ENCODE measurements around the gene KRT75.
A peak's percentile ranks its signal among the peaks of the same experiment; 100 is the strongest.
"Not testable (repeated sequence)": the region's sequence is repeated elsewhere in the genome, so short reads cannot be mapped to it uniquely, and the experiment has no call there.

The KRT75 gene

DNA sequence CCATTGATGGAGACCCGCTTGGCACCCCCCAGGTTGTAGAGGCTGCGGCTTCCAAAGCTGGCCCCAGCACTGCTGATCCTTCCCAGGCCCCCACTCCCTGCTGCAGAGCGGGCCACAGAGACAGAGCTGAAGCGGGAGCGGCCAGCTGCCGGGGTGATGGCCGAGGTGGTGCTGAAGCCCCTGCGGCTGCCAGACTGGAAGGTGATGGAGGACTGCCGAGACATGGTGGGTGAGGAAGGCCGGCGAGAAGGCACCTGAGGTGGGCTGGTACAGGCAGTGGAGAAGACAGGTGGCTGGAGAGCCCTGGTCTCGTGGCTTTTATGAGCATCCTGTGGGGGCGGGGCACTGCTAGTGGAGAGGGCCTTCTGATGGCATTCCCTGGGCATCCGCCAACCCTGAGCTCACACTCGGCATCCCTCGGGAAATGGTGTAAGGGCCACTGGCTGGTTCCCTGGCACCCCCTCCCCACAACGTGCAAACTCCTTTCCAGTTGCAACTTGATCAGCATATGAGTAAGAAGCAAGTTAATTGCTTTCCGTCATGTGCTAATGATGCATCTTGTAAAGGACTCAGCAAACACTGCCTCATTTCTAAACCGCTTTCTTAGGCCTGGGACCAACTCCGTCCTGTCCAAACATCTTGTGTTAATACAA, at the start of gene KRT75:
KRT75 (minus strand) TSS at position 291 of the 653 bp plus-strand sequence; CDS start at position 224, 67 bp downstream.
- Mint-ChIP-seq H3K27me3 (peaks cover 26% of the 10 kb centered on the region), H3K9me3 (no peaks in the 10 kb centered on the region), H3K4me3 (no peak within 1 kb of the TSS), H3K4me1 (no peaks in the 10 kb centered on the region), H3K27ac (no peak within 1 kb of the TSS)
- no peak for ATAC-seq
- DNase-seq: no peak

DNA sequence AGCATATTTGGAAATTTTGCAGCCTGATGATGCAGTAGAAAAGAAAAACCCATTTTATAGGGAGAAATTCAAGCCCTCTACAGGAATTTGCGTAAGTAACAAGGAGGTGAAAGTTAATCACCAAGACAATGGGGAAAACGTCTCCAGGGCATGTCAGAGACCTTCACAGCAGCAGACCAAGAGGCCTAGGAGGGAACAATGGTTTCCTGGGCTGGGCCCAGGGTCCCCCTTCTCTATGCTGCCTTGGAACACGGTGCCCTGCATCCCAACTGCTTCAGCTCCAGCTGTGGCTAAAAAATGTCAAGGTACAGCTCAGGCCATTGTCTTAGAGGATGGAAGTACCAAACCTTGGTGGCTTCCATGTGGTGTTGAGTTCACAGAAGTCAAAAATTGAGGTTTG, 45.9 kb upstream of the KRT75 start:
- Mint-ChIP-seq H3K27ac (no peak overlapping the region), H3K4me1 (no peaks in the 10 kb centered on the region), H3K4me3 (no peak overlapping the region), H3K27me3 (peaks cover 32% of the 10 kb centered on the region), H3K9me3 (peaks cover 8 to 22% of the 10 kb centered on the region in 2 donors)
- no peak for ATAC-seq
- DNase-seq: no peak

DNA sequence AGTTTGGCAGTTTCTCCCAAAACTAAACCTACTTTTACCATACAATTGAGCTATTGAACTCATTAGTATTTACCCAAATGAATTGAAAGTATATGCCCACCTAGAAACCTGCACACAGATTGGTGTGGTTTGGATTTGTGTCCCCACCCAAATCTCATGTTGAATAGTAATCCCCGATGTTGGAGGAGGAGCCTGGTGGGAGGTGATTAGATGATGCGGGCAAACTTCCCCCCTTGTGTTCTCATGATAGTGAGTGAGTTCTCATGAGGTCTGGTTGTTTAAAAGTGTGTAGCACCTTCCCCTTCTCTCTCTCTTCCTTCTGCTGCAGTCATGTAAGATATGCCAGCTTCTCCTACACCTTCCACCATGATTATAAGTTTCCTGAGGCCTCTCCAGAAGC, 43.5 kb upstream of the KRT75 start:
- peaks cover 11% of the 10 kb centered on the region for H3K27me3 Mint-ChIP-seq
- no peak overlapping the region for H3K4me3 Mint-ChIP-seq
- peaks cover 0 to 14% of the 10 kb centered on the region in 2 donors for H3K9me3 Mint-ChIP-seq
- no peak overlapping the region for H3K27ac Mint-ChIP-seq
- DNase-seq (no peak), ATAC-seq (no peak)
- H3K4me1 Mint-ChIP-seq: no peaks in the 10 kb centered on the region

DNA sequence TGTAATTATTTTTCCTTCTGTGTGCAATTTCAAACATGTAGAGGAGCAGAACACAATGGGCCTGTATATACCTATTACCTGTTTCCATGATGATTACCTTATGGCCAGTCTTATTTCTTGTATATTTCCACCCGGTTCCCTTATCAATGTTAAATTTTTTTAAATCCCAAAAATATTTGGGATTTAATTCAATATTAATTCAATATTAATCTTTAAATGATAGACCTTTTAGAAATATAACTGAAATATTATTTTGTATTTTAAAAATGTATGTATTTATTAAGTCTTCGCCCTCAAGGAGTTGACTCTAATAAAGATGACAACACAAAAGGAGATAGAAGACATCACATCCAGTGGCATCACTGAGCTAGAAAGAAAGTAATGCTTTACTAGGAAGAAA, 40.0 kb upstream of the KRT75 start:
- H3K9me3 Mint-ChIP-seq: peaks cover 0 to 7% of the 10 kb centered on the region in 2 donors
- H3K4me1 Mint-ChIP-seq: no peaks in the 10 kb centered on the region
- no peak overlapping the region for H3K27ac Mint-ChIP-seq
- H3K27me3 Mint-ChIP-seq: peaks cover 1% of the 10 kb centered on the region
- ATAC-seq (no peak), DNase-seq (no peak)
- no peak overlapping the region for H3K4me3 Mint-ChIP-seq

DNA sequence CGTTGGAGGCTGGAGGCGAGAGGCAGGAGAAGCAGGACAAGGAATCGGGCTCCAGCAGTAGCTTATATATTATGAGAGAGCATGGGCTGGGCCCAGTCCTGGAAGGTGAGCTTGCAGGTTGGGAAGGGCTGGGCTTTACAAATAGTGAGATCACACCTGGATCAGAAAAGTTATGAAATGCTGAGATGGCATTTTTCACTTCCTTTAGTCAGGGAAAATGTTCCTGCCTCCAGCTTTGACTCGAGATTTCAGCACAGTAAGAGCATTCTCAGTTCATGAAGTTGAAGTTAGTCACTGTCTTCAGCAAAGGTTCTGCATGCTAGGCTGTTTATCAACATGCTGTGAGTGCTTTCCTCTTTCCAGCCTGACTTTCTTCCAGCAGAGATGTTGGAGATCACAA, 39.6 kb upstream of the KRT75 start, which contains the start of gene KRT6C:
KRT6C (minus strand) TSS at position 38 of the 400 bp plus-strand sequence. CDS start 68 bp downstream, outside the sequence.
- no peak for ATAC-seq
- H3K9me3 Mint-ChIP-seq: peaks cover 0 to 4% of the 10 kb centered on the region in 2 donors
- no peak for DNase-seq
- H3K27me3 Mint-ChIP-seq: no peaks in the 10 kb centered on the region
- no peak within 1 kb of the TSS for H3K4me3 Mint-ChIP-seq
- H3K4me1 Mint-ChIP-seq: no peaks in the 10 kb centered on the region
- no peak within 1 kb of the TSS for H3K27ac Mint-ChIP-seq

DNA sequence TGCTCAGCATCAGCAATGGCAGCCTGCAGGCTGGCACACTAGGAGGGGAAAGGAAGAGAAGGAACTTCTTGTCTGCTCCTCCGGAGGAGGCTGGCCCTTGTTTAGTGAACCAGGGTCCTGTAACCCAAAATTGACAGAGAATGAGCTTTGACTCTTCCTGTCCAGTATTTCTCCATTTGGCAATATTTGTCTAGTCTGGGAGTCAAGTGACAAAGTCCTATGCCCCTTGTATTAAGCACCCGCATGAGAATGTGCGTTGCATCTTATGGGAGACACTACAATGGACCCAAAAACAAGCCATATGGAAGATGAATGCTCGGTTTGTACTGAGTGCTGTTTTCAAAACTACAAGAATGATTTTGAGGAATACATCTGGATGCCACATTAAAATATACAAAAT, 35.7 kb upstream of the KRT75 start:
- H3K9me3 Mint-ChIP-seq: no peaks in the 10 kb centered on the region
- peaks cover 6% of the 10 kb centered on the region for H3K27me3 Mint-ChIP-seq
- ATAC-seq (no peak), DNase-seq (no peak)
- no peak overlapping the region for H3K27ac Mint-ChIP-seq
- no peak overlapping the region for H3K4me3 Mint-ChIP-seq
- no peaks in the 10 kb centered on the region for H3K4me1 Mint-ChIP-seq

DNA sequence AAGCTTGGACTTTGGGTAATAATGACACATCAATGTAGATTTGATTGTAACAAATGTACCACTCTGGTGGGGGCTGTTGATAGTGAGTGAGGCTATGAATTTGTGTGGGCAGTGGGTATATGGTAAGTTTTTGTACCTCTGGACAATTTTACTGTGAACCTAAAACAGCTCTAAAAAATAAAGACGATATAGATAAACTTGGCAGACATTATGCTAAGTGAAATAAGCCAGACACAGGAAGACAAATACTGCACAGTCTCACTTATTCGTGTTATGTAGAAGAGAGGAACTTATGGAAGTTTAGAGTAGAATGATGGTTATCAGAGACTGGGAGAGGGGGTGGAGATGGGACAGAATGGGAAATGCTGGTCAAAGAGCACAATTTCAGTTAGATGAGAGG, 30.7 kb upstream of the KRT75 start:
- H3K4me1 Mint-ChIP-seq: no peaks in the 10 kb centered on the region
- DNase-seq: no peak
- H3K27me3 Mint-ChIP-seq: peaks cover 30% of the 10 kb centered on the region
- H3K27ac Mint-ChIP-seq: no peak overlapping the region
- ATAC-seq: no peak
- no peaks in the 10 kb centered on the region for H3K9me3 Mint-ChIP-seq
- no peak overlapping the region for H3K4me3 Mint-ChIP-seq

DNA sequence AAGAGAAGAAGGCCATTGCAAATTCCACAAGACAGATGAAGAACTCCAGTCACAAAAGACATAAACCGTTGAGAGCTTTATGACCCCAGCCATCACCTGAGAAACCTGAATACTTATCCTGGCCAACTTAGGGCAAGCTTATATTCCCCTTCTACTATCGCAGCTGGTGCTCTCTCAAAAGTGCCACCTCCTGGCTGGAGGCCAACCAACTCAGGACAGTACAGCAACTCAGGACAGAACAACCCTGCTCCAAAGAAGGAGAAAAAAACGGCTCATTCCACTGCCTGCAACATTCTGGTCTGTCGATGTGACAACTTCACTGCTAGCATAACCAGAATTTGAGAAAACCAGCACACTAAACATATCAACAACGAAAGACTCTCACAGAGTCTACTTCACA, 27.5 kb upstream of the KRT75 start:
- Mint-ChIP-seq H3K4me3 (no peak overlapping the region), H3K4me1 (no peaks in the 10 kb centered on the region), H3K27ac (no peak overlapping the region), H3K9me3 (no peaks in the 10 kb centered on the region), H3K27me3 (peaks cover 30% of the 10 kb centered on the region)
- ATAC-seq (no peak), DNase-seq (no peak)

DNA sequence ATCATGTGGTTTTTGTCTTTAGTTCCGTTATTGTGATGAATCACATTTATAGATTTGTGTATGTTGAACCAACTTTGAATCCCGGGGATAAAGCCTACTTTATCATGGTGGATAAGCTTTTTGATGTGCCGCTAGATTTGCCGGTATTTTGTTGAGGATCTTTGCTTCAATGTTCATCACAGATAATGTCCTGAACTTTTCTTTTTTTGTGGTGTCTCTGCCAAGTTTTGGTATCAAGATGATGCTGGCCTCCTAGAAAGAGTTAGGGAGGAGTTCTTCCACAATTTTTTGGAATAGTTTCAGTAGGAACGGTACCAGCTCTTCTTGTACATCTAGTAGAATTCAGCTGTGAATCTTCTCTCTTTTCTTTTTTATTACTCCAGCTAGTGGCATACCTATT, 24.7 kb upstream of the KRT75 start:
- DNase-seq: no peak
- peak overlapping the region in 1 of 2 donors; percentile 25 for H3K27ac Mint-ChIP-seq
- H3K4me1 Mint-ChIP-seq: no peaks in the 10 kb centered on the region
- no peak overlapping the region for H3K4me3 Mint-ChIP-seq
- H3K9me3 Mint-ChIP-seq: no peaks in the 10 kb centered on the region
- ATAC-seq: no peak
- H3K27me3 Mint-ChIP-seq: peaks cover 17% of the 10 kb centered on the region

DNA sequence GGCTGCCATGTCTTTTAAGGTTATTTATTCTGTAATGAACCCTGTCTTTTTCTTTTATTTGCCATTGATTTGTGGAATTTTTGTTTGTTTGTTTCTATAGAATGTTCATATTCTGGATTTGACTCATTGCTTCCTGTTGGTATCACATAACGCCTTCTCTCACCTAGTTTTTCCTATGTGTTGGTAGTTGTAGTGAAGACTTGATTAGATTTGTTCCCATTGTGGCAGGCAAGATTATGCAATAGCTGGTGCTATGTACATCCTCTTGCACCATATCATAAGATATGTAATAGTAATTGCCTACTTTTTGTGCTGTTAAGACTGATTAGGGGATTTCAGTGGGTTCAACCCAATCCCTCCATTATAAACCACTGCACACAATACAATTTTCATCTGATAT, 21.6 kb upstream of the KRT75 start:
- Mint-ChIP-seq H3K27me3 (no peaks in the 10 kb centered on the region), H3K9me3 (no peaks in the 10 kb centered on the region), H3K4me3 (no peak overlapping the region), H3K4me1 (no peaks in the 10 kb centered on the region), H3K27ac (no peak overlapping the region)
- no peak for DNase-seq
- ATAC-seq: no peak

DNA sequence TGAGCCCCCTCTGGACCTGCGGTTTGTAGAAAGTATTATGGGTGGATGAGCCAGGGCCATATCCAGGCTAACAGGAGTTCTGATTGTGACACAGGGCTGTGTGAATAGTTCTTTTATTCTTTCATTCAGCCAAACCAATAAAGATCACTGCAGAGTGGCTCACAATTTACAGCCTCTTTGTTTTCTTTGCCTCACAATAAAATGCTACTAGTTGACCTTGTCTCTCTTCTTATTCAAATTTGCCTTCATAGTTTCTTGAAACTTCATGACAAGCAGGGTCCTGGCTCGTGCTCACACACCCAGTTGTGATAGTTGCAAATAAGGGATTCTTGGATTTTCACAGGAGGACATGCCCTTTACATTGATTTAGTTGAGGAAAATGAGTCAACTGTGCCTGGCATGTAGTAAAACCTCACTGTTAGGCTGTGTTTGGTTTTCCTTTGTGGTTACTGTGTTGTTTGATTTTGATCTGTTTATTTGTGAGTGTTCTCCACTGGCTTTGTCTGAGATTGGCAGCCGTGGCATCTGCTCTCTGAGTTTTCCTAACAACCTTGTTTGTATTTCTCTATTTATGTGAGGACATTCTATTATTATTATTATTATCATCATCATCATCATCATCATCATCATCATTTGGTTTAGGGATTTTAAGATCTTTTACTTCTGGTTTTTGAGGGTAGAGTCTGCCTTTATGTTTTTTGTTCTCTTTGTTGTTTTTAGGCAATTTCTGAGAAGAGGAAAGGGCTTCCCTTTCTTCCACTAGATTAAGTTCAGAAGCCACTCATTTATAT, 20.4 kb upstream of the KRT75 start:
- no peak overlapping the region for H3K4me3 Mint-ChIP-seq
- no peak for DNase-seq
- no peak overlapping the region for H3K27ac Mint-ChIP-seq
- H3K9me3 Mint-ChIP-seq: no peaks in the 10 kb centered on the region
- peaks cover 8% of the 10 kb centered on the region for H3K27me3 Mint-ChIP-seq
- H3K4me1 Mint-ChIP-seq: no peaks in the 10 kb centered on the region
- ATAC-seq: no peak

DNA sequence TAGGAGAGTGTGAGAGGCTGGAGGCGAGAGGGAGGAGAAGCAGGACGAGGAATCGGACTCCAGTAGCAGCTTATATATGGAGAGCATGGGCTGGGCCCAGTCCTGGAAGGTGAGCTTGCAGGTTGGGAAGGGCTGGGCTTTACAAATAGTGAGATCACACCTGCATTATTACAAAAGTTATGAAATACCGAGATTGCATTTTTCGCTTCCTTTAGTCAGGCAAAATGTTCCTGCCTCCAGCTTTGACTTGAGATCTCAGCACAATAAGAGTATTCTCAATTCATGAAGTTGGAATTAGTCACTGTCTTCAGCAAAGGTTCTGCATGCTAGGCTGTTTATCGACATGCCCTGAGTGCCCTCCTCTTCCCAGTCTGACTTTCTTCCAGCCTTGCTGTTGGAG, 17.9 kb upstream of the KRT75 start, which contains the start of gene KRT6B:
KRT6B (minus strand) TSS at position 46 of the 400 bp plus-strand sequence. CDS start 68 bp downstream, outside the sequence.
- no peak for DNase-seq

DNA sequence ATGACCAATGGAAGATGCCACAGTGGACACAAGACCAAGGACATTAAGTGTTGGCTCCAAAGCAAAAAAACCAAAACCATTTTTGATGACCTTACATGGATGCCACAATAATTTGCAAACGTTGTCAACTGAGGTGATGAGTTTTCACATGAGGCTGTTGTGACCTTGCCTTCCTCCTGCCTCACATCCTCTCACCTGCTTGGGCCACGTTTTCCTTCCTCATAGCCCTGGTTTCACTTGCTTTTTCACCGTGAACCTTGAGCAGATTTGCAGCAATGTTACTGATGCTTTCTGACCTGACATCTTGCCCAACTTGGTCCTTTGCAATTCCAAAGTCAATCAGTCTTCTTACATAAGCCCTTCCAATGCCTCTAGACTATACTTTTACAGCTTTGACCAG, 14.1 kb upstream of the KRT75 start:
- H3K9me3 Mint-ChIP-seq: no peaks in the 10 kb centered on the region
- H3K4me3 Mint-ChIP-seq: no peak overlapping the region
- no peak for DNase-seq
- no peak for ATAC-seq
- H3K4me1 Mint-ChIP-seq: no peaks in the 10 kb centered on the region
- H3K27ac Mint-ChIP-seq: no peak overlapping the region
- H3K27me3 Mint-ChIP-seq: peaks cover 43% of the 10 kb centered on the region

More for the DNA sequence above, 17.9 kb upstream of the KRT75 start, which contains the start of gene KRT6B:
- peaks cover 30% of the 10 kb centered on the region for H3K27me3 Mint-ChIP-seq
- H3K27ac Mint-ChIP-seq: no peak within 1 kb of the TSS
- H3K4me3 Mint-ChIP-seq: no peak within 1 kb of the TSS
- H3K9me3 Mint-ChIP-seq: no peaks in the 10 kb centered on the region
- ATAC-seq: no peak
- no peaks in the 10 kb centered on the region for H3K4me1 Mint-ChIP-seq

DNA sequence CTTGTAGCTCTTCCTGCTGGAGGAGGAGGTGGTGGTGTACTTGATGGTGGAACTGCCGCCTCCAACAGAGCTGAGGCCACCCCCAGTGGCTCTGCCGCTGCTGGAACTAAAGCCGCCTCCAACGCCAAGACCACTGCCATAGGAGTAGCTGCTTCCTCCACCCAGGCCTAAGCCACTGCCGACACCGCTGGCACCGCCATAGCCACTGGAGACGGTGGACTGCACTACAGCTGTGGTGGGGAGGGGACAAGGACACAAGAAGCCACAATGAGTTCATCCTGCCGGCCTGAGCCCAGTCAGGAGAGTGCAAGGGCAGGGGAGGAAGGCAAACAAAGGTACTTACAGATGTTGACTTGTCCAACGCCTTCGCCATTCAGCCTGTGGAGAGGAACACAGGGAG, 13.0 kb upstream of the KRT75 start:
- not testable (repeated sequence) for H3K27ac Mint-ChIP-seq, DNase-seq, ATAC-seq, H3K4me3 Mint-ChIP-seq, H3K9me3 Mint-ChIP-seq, H3K4me1 Mint-ChIP-seq
- H3K27me3 Mint-ChIP-seq: peaks cover 50% of the 10 kb centered on the region

DNA sequence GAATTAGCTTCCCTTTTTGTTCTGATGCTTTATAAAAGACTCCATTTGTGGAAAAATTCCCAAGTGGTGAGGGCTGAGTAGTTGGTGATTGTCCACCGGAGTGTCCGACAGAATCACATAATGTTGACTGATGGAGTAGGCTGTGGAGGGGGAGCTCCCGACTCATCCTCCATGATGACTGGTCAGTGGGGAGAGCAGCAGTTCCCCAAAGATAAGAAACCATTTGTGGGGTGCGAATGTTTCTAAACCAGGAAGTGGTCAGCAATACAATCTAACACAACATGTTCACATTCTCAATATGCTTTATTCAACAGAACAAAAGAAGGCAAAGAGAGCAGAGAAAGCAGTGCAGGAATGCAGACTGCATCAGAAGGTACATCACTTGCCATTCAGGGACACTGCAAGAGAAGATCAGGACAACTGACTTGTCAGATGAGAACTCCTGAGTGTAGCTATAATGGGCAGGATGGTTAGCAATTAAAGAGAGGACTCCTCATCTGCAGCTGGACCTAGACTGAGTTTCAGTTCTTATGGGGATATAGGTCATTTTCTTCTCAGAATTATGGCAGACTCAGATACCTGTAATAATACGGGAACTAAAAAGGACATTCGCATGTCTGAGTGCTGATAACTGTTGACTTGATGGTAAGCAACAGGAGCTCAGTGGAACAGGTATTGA, 12.3 kb upstream of the KRT75 start:
- Mint-ChIP-seq H3K4me1 (no peaks in the 10 kb centered on the region), H3K4me3 (no peak overlapping the region), H3K9me3 (no peaks in the 10 kb centered on the region), H3K27me3 (peaks cover 51% of the 10 kb centered on the region), H3K27ac (peak overlapping the region in 1 of 2 donors; percentile 85)
- ATAC-seq: no peak
- DNase-seq: no peak

DNA sequence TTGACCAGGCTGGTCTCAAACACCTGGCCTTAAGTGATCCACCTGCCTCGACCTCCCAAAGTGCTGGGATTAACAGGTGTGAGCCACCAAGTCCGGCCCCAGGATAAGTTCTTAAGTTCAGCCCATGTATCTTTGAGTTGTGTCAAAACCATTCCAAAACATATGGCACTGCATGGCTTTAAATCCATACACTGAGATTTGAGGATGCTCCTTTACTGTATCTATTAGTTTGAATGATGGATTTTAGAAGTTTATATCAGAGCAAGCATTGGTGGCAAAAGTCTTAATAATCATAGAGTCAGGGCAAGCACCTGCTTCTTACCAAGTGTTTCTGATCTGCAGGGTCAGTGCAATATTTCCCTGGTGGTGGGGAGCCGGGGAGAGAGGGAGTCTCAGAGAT, 11.7 kb upstream of the KRT75 start:
- no peaks in the 10 kb centered on the region for H3K4me1 Mint-ChIP-seq
- no peak overlapping the region for H3K27ac Mint-ChIP-seq
- no peaks in the 10 kb centered on the region for H3K9me3 Mint-ChIP-seq
- peaks cover 54% of the 10 kb centered on the region for H3K27me3 Mint-ChIP-seq
- ATAC-seq: no peak
- no peak for DNase-seq
- H3K4me3 Mint-ChIP-seq: no peak overlapping the region

Data from stimulated activated naive CD8-positive, alpha-beta T cell treated with anti-CD3 and anti-CD28 coated beads, Interleukin-15, amount 100 ng/mL, for 72 hours (primary cell).